H1 (cell line): ENCODE measurements around the gene DSP. TPM values are rescaled to one million over a fixed set of nuclear protein-coding genes. Genes with fewer than 3 reads are reported as not detected.

Experiments
- CTCF ChIA-PET: fragments of 300-600 bp; sonication (Branson Sonifier 250); formaldehyde crosslinking; loops from one replicate; lab custom pipeline; 2021; ENCODE audit not compliant: partially characterized antibody; lab: Charles Lee
- POLR2A ChIA-PET: fragments of 300-600 bp; sonication (Branson Sonifier 250); formaldehyde crosslinking; loops from one replicate; lab custom pipeline; 2021; ENCODE audit warnings: inconsistent platforms; ENCODE audit not compliant: partially characterized antibody; lab: Charles Lee
- DNase-seq, 2 experiments: peaks; one replicate each; pipeline versions ENCODE4 v3.0.0 to v3.0.0-alpha.2; 2010 to 2022; ENCODE audit warnings: low spot score in 2 of 2, low read depth in 1 of 2, mixed read lengths in 1 of 2
- FAIRE-seq: peaks from 2 replicates; lab custom pipeline; 2011; peaks lifted over from hg19 to GRCh38; lab: Jason Lieb, UNC
- H2AFZ ChIP-seq: 2 replicates; pipeline ENCODE4 v1.8.1; 2012; ENCODE audit warnings: low read length, inconsistent platforms
- H2AK5ac ChIP-seq: 2 replicates; pipeline ENCODE4 v1.6.1; 2013; ENCODE audit warnings: low read depth, low read length
- H2BK120ac ChIP-seq: replicated peaks from 2 replicates; pipeline ENCODE3; 2013; ENCODE audit warnings: low read depth, low read length, inconsistent platforms
- H2BK12ac ChIP-seq: 2 replicates; pipeline ENCODE4 v1.6.1; 2013; ENCODE audit warnings: low read depth, low read length
- H2BK15ac ChIP-seq: 2 replicates; pipeline ENCODE4 v1.6.1; 2013; ENCODE audit warnings: low read length
- H2BK20ac ChIP-seq: 2 replicates; pipeline ENCODE4 v1.6.1; 2013; ENCODE audit warnings: low read length
- H2BK5ac ChIP-seq: 2 replicates; pipeline ENCODE4 v1.6.1; 2013; ENCODE audit warnings: low read depth, low read length
- H3K14ac ChIP-seq: 2 replicates; pipeline ENCODE4 v1.6.1; 2013; ENCODE audit warnings: inconsistent platforms; ENCODE audit not compliant: insufficient read length
- H3K18ac ChIP-seq: 2 replicates; pipeline ENCODE4 v1.6.1; 2013; ENCODE audit warnings: low read length; ENCODE audit errors: extremely low read depth
- H3K23ac ChIP-seq: 2 replicates; pipeline ENCODE4 v1.6.1; 2013; ENCODE audit warnings: inconsistent platforms; ENCODE audit not compliant: insufficient read length
- H3K23me2 ChIP-seq: 2 replicates; pipeline ENCODE4 v1.6.1; 2013; ENCODE audit warnings: low read depth, low read length
- H3K27ac ChIP-seq: 2 replicates; pipeline ENCODE4 v1.6.1; 2011; ENCODE audit warnings: low read depth, low read length, inconsistent platforms
- H3K27me3 ChIP-seq, 4 experiments: replicated peaks in 1 of 4; 1 replicate in 1 of 4; 2 replicates in 3 of 4; pipeline versions ENCODE4 v1.6.1 to v1.8.1; 2011 to 2013; ENCODE audit warnings: low read length in 3 of 4, mild to moderate bottlenecking in 3 of 4, inconsistent platforms in 2 of 4, mixed read lengths in 2 of 4, moderate library complexity in 1 of 4; ENCODE audit not compliant: control insufficient read depth in 3 of 4, insufficient read depth in 3 of 4; ENCODE audit errors: extremely low read depth in 1 of 4
- H3K36me3 ChIP-seq, 4 experiments: 2 replicates each; pipeline versions ENCODE4 v1.6.1 to v1.8.1; 2011 to 2013; ENCODE audit warnings: mild to moderate bottlenecking in 4 of 4, low read length in 3 of 4, moderate library complexity in 2 of 4, control low read depth in 1 of 4, inconsistent platforms in 1 of 4; ENCODE audit not compliant: insufficient read depth in 4 of 4, control insufficient read depth in 2 of 4
- H3K4ac ChIP-seq: replicated peaks from 2 replicates; pipeline ENCODE3; 2013; ENCODE audit warnings: low read length, low read depth, mixed read lengths, inconsistent platforms; ENCODE audit not compliant: insufficient read length
- H3K4me1 ChIP-seq, 4 experiments: replicated peaks in 1 of 4; 1 replicate in 1 of 4; 2 replicates in 3 of 4; pipeline versions ENCODE4 v1.6.1 to v1.8.1; 2011 to 2013; ENCODE audit warnings: low read length in 3 of 4, inconsistent platforms in 2 of 4, mixed read lengths in 1 of 4; ENCODE audit not compliant: insufficient read depth in 4 of 4, control insufficient read depth in 3 of 4
- H3K4me2 ChIP-seq, 2 experiments: 2 replicates each; pipeline versions ENCODE4 v1.6.1 to v1.8.1; 2011 to 2013; ENCODE audit warnings: low read depth in 2 of 2, low read length in 2 of 2, control low read depth in 1 of 2, inconsistent platforms in 1 of 2, mild to moderate bottlenecking in 1 of 2; ENCODE audit not compliant: insufficient read depth in 1 of 2
- H3K4me3 ChIP-seq, 4 experiments: fragments of 200-600, 300-600 bp in 1 of 4; sonication (generic), shearing (Covaris generic), sonication (Bioruptor Twin) in 1 of 4; 2 replicates each; pipeline versions ENCODE4 v1.5.1 to v1.8.1; 2011 to 2016; ENCODE audit warnings: low read length in 4 of 4, low read depth in 3 of 4, control low read depth in 2 of 4, inconsistent platforms in 2 of 4, mild to moderate bottlenecking in 2 of 4, mixed read lengths in 1 of 4, moderate library complexity in 1 of 4; ENCODE audit not compliant: insufficient read depth in 2 of 4; ENCODE audit errors: extremely low read depth in 1 of 4
- H3K56ac ChIP-seq: replicated peaks from 2 replicates; pipeline ENCODE3; 2013; ENCODE audit warnings: low read depth, mild to moderate bottlenecking, mixed read lengths, low read length, inconsistent platforms; ENCODE audit not compliant: insufficient read length
- H3K79me1 ChIP-seq: 2 replicates; pipeline ENCODE4 v1.6.1; 2013; ENCODE audit warnings: low read depth, low read length, control low read depth
- H3K79me2 ChIP-seq, 2 experiments: 2 replicates each; pipeline versions ENCODE4 v1.6.1 to v1.8.1; 2012 to 2013; ENCODE audit warnings: low read length in 2 of 2, mild to moderate bottlenecking in 2 of 2, inconsistent platforms in 1 of 2; ENCODE audit not compliant: insufficient read depth in 2 of 2, control insufficient read depth in 1 of 2
- H3K9ac ChIP-seq, 4 experiments: replicated peaks in 1 of 4; 1 replicate in 1 of 4; 2 replicates in 3 of 4; pipeline versions ENCODE4 v1.6.1 to v1.8.1; 2011 to 2013; ENCODE audit warnings: low read depth in 3 of 4, low read length in 3 of 4, control low read depth in 2 of 4, mild to moderate bottlenecking in 2 of 4, moderate library complexity in 2 of 4, inconsistent platforms in 1 of 4; ENCODE audit errors: extremely low read depth in 1 of 4
- H3K9me3 ChIP-seq, 2 experiments: 2 replicates each; pipeline versions ENCODE4 v1.6.1 to v1.8.1; 2012 to 2013; ENCODE audit warnings: mild to moderate bottlenecking in 2 of 2, moderate library complexity in 2 of 2, control low read depth in 1 of 2, inconsistent platforms in 1 of 2, low read depth in 1 of 2, low read length in 1 of 2, mixed read lengths in 1 of 2; ENCODE audit not compliant: insufficient read depth in 2 of 2
- H4K20me1 ChIP-seq, 2 experiments: replicated peaks in 1 of 2; 2 replicates each; pipeline versions ENCODE3 to v1.8.1; 2011 to 2013; ENCODE audit warnings: inconsistent platforms in 2 of 2, low read length in 2 of 2, mild to moderate bottlenecking in 1 of 2; ENCODE audit not compliant: insufficient read depth in 2 of 2, control insufficient read depth in 1 of 2
- H4K5ac ChIP-seq: 2 replicates; pipeline ENCODE4 v1.6.1; 2013; ENCODE audit warnings: low read length, low read depth, mixed read lengths, inconsistent platforms; ENCODE audit not compliant: insufficient read length
- H4K8ac ChIP-seq: 2 replicates; pipeline ENCODE4 v1.8.0; 2013; ENCODE audit warnings: mild to moderate bottlenecking, moderate library complexity, low read length, inconsistent platforms; ENCODE audit not compliant: insufficient read depth; ENCODE audit errors: extremely low read depth
- H4K91ac ChIP-seq: replicated peaks from 2 replicates; pipeline ENCODE3; 2013; ENCODE audit warnings: low read length, mixed read lengths, inconsistent platforms; ENCODE audit not compliant: insufficient read length
- BRCA1 ChIP-seq: IDR thresholded peaks from 2 replicates; pipeline ENCODE4 v1.6.1; 2012; ENCODE audit warnings: low read depth, low read length, improper control_type of control experiment
- E2F6 ChIP-seq: IDR thresholded peaks from 2 replicates; pipeline ENCODE4 v1.6.1; 2012; ENCODE audit warnings: inconsistent platforms
- NRF1 ChIP-seq: IDR thresholded peaks from 2 replicates; pipeline ENCODE4 v1.6.1; 2011; ENCODE audit warnings: mild to moderate bottlenecking, low read depth, low read length, improper control_type of control experiment
- PHF8 ChIP-seq: fragments of 200-600 bp; sonication (generic); conservative IDR thresholded peaks from 2 replicates; pipeline ENCODE4 v1.7.1; 2012; ENCODE audit warnings: low read depth, mild to moderate bottlenecking, inconsistent platforms, low read length, moderate library complexity
- RXRA ChIP-seq: IDR thresholded peaks from 2 replicates; pipeline ENCODE4 v1.6.1; 2011; ENCODE audit warnings: low read depth, mild to moderate bottlenecking, low read length, moderate library complexity; ENCODE audit not compliant: insufficient read depth
- SP1 ChIP-seq: IDR thresholded peaks from 2 replicates; pipeline ENCODE4 v1.6.1; 2011; ENCODE audit warnings: low read depth, low read length
- WGBS, 2 experiments: shearing (Covaris generic) in 1 of 2; methylation state at CpG; one replicate each; pipeline versions ENCODE4 v1.1.6 to v1.1.7; 2013 to 2015; ENCODE audit warnings: low lambda C conversion rate in 2 of 2, mixed read lengths in 2 of 2, inconsistent platforms in 1 of 2, low coverage in 1 of 2, missing lambda C conversion rate in 1 of 2; ENCODE audit not compliant: insufficient replicate concordance in 2 of 2, insufficient coverage in 1 of 2, insufficient read length in 1 of 2; ENCODE audit errors: extremely low coverage in 1 of 2, missing lambda C conversion rate in 1 of 2; 5-methylcytosine and 5-hydroxymethylcytosine counted together
- polyA plus RNA-seq, 7 experiments: library from polyadenylated mRNA; depleted of rRNA in 3 of 7; stranded (reverse) in 5 of 7; unstranded in 2 of 7; fragments of >200 nt in 5 of 7; fragments of 200-250 nt in 2 of 7; gene quantifications; 1 replicate in 5 of 7; 2 replicates in 1 of 7; 4 replicates in 1 of 7; pipeline versions ENCODE4 v1.2.1 to v1.2.3, GENCODE V29; 2011 to 2013; ENCODE audit warnings: missing spikeins in 2 of 7, mixed read lengths in 2 of 7
- total RNA-seq: library from RNA; stranded (reverse); fragmentation: NEBNext Ultra II Directional; extraction: Animal tissue kit (Norgen Biotek cat#: 25700); gene quantifications from 2 replicates; pipeline ENCODE4 v1.2.1, GENCODE V29; 2021

Gene DSP
- total and polyA plus RNA-seq, 2 of the 8 experiments (the other 6 are each of a cell fraction or from before 2014, with no cell fraction given) = 14.3 to 48.5 TPM

GRCh38 chr6:7604003-7604402, 62.5 kb downstream of the DSP start:
- no peak overlapping the region for H3K27ac ChIP-seq
- peaks cover 25 to 83% (median 60%) of the 10 kb centered on the region in 4 experiments for H3K36me3 ChIP-seq
- no peak overlapping the region for H2BK15ac ChIP-seq
- H3K79me2 ChIP-seq = no peaks in the 10 kb centered on the region
- ChIA-PET CTCF (interaction anchor here (2.3 kb wide), 1 partner anchor 11 kb away, joined by 12 read pairs; no protein-coding TSS in a partner anchor), POLR2A (no interaction called here)
- H3K9ac ChIP-seq = no peak overlapping the region
- no peak overlapping the region for H2BK120ac ChIP-seq
- no peak overlapping the region for H2AFZ ChIP-seq
- H4K20me1 ChIP-seq = no peaks in the 10 kb centered on the region
- H4K8ac ChIP-seq = no peak overlapping the region
- no peak overlapping the region for H2AK5ac ChIP-seq
- no peaks in the 10 kb centered on the region for H3K4me1 ChIP-seq
- no peak overlapping the region for H4K5ac ChIP-seq
- H3K23me2 ChIP-seq = no peaks in the 10 kb centered on the region
- no peak overlapping the region for H3K18ac ChIP-seq
- 93% methylated on average over 4 of the region's 4 CpGs; no CpG with 5 or more reads in 1 of the 2 experiments for WGBS, 2 experiments
- H3K9me3 ChIP-seq = no peaks in the 10 kb centered on the region
- H2BK5ac ChIP-seq = no peak overlapping the region
- H3K79me1 ChIP-seq = no peaks in the 10 kb centered on the region
- H3K14ac ChIP-seq = no peak overlapping the region
- H3K4ac ChIP-seq = no peak overlapping the region
- no peak for TF ChIP-seq E2F6
- TF ChIP-seq BRCA1 = no peak
- TF ChIP-seq RXRA = no peak
- no peak for TF ChIP-seq PHF8
- TF ChIP-seq SP1 = no peak
- no peak for TF ChIP-seq NRF1
- H3K4me3 ChIP-seq = no peak overlapping the region
- H3K56ac ChIP-seq = no peak overlapping the region
- no peak overlapping the region for H4K91ac ChIP-seq
- H3K23ac ChIP-seq = no peak overlapping the region
- DNase-seq (no peak), FAIRE-seq (no peak)
- H2BK20ac ChIP-seq = no peak overlapping the region
- no peaks in the 10 kb centered on the region for H3K27me3 ChIP-seq
- H2BK12ac ChIP-seq = no peak overlapping the region
- no peak overlapping the region for H3K4me2 ChIP-seq
